T-helper 9 cell (primary cell): ENCODE results near the gene DDX10.

Experiments
- DNase-seq: peaks from one replicate; pipeline ENCODE4 v3.0.0-alpha.2; 2020

The DDX10 gene

GRCh38 chr11:108654994-108655631, 9.8 kb upstream of the DDX10 start:
- no peak for DNase-seq

- DNase-seq: no peak
These were observed 2.2 kb upstream of the DDX10 start for GRCh38 chr11:108662700-108663099.

- DNase-seq: no peak
These were observed 1.6 kb upstream of the DDX10 start for GRCh38 chr11:108663154-108663877.

- DNase-seq: no peak
These were observed 1.5 kb downstream of the DDX10 start for GRCh38 chr11:108666373-108666772.

- no peak for DNase-seq
These were observed 4.4 kb downstream of the DDX10 start for GRCh38 chr11:108669286-108669685.

GRCh38 chr11:108669711-108670110, 4.8 kb downstream of the DDX10 start:
- no peak for DNase-seq

- no peak for DNase-seq
These were observed 5.6 kb downstream of the DDX10 start for GRCh38 chr11:108670451-108670850.

GRCh38 chr11:108672113-108672512, 7.2 kb downstream of the DDX10 start:
- DNase-seq: no peak

GRCh38 chr11:108672786-108673185, 7.9 kb downstream of the DDX10 start:
- DNase-seq: no peak

GRCh38 chr11:108679045-108679444, 14.2 kb downstream of the DDX10 start:
- DNase-seq: no peak

GRCh38 chr11:108680271-108680670, 15.4 kb downstream of the DDX10 start:
- no peak for DNase-seq

- DNase-seq: no peak
These were observed 20.7 kb downstream of the DDX10 start for GRCh38 chr11:108685419-108686130.

- DNase-seq: no peak
These were observed 29.0 kb downstream of the DDX10 start for GRCh38 chr11:108693852-108694251.

- no peak for DNase-seq
These were observed 30.0 kb downstream of the DDX10 start for GRCh38 chr11:108694846-108695245.

GRCh38 chr11:108697872-108698473, 33.1 kb downstream of the DDX10 start:
- DNase-seq: no peak

- no peak for DNase-seq
These were observed 34.2 kb downstream of the DDX10 start for GRCh38 chr11:108698844-108699642.

GRCh38 chr11:108703916-108704315, 39.0 kb downstream of the DDX10 start:
- DNase-seq: no peak

- no peak for DNase-seq
These were observed 40.2 kb downstream of the DDX10 start for GRCh38 chr11:108705061-108705460.

GRCh38 chr11:108708173-108708572, 43.3 kb downstream of the DDX10 start:
- DNase-seq: no peak

- no peak for DNase-seq
These were observed 44.9 kb downstream of the DDX10 start for GRCh38 chr11:108709741-108710140.

GRCh38 chr11:108713076-108713790, 48.4 kb downstream of the DDX10 start:
- no peak for DNase-seq

GRCh38 chr11:108715239-108715638, 50.4 kb downstream of the DDX10 start:
- no peak for DNase-seq
